ENCODE measurements around the gene SHQ1.
A peak's percentile ranks its signal among the peaks of the same experiment; 100 is the strongest.
"Not testable (repeated sequence)": the region's sequence is repeated elsewhere in the genome, so short reads cannot be mapped to it uniquely, and the experiment has no call there.

Gene SHQ1

GRCh38 chr3:72794079-72794478 lies 54.2 kb downstream of the SHQ1 start:
- Mint-ChIP-seq H3K27me3 (no peaks in the 10 kb centered on the region), H3K4me3 (no peak overlapping the region), H3K9me3 (ENCODE audit: low read depth) (no peaks in the 10 kb centered on the region), H3K36me3 (peaks cover 44% of the 10 kb centered on the region), H3K4me1 (ENCODE audit: low read depth) (peaks cover 26% of the 10 kb centered on the region), H3K27ac (no peak overlapping the region)

GRCh38 chr3:72791161-72791560 lies 57.1 kb downstream of the SHQ1 start:
- Mint-ChIP-seq H3K9me3 (ENCODE audit: low read depth) (no peaks in the 10 kb centered on the region), H3K4me1 (ENCODE audit: low read depth) (peaks cover 19% of the 10 kb centered on the region), H3K4me3 (peak overlapping the region; percentile 35), H3K27ac (peak overlapping the region; percentile 46), H3K36me3 (peaks cover 29% of the 10 kb centered on the region), H3K27me3 (no peaks in the 10 kb centered on the region)

GRCh38 chr3:72789786-72790185 lies 58.5 kb downstream of the SHQ1 start:
- Mint-ChIP-seq H3K36me3 (peaks cover 22% of the 10 kb centered on the region), H3K27ac (no peak overlapping the region), H3K4me3 (no peak overlapping the region), H3K27me3 (no peaks in the 10 kb centered on the region), H3K4me1 (ENCODE audit: low read depth) (peaks cover 19% of the 10 kb centered on the region), H3K9me3 (ENCODE audit: low read depth) (no peaks in the 10 kb centered on the region)

- H3K4me3 Mint-ChIP-seq; H3K9me3 Mint-ChIP-seq (ENCODE audit: low read depth); H3K27ac Mint-ChIP-seq; H3K27me3 Mint-ChIP-seq: not testable (repeated sequence)
- peaks cover 15% of the 10 kb centered on the region for H3K4me1 Mint-ChIP-seq (ENCODE audit: low read depth)
- H3K36me3 Mint-ChIP-seq: peaks cover 18% of the 10 kb centered on the region
Measured at GRCh38 chr3:72788232-72788631, 60.0 kb downstream of the SHQ1 start.

- Mint-ChIP-seq H3K27ac (no peak overlapping the region), H3K27me3 (no peaks in the 10 kb centered on the region), H3K4me3 (no peak overlapping the region), H3K36me3 (peaks cover 10% of the 10 kb centered on the region), H3K4me1 (ENCODE audit: low read depth) (peaks cover 24% of the 10 kb centered on the region), H3K9me3 (ENCODE audit: low read depth) (no peaks in the 10 kb centered on the region)
Measured at GRCh38 chr3:72786668-72787067, 61.6 kb downstream of the SHQ1 start.

- H3K4me1 Mint-ChIP-seq (ENCODE audit: low read depth): peaks cover 13% of the 10 kb centered on the region
- H3K27me3 Mint-ChIP-seq: no peaks in the 10 kb centered on the region
- no peaks in the 10 kb centered on the region for H3K9me3 Mint-ChIP-seq (ENCODE audit: low read depth)
- peaks cover 8% of the 10 kb centered on the region for H3K36me3 Mint-ChIP-seq
- H3K4me3 Mint-ChIP-seq: no peak overlapping the region
- H3K27ac Mint-ChIP-seq: no peak overlapping the region
Measured at GRCh38 chr3:72784226-72784625, 64.0 kb downstream of the SHQ1 start.

- Mint-ChIP-seq H3K4me1 (ENCODE audit: low read depth) (peaks cover 13% of the 10 kb centered on the region), H3K27ac (no peak overlapping the region), H3K27me3 (no peaks in the 10 kb centered on the region), H3K36me3 (peaks cover 20% of the 10 kb centered on the region), H3K4me3 (no peak overlapping the region), H3K9me3 (ENCODE audit: low read depth) (no peaks in the 10 kb centered on the region)
Measured at GRCh38 chr3:72782521-72782920, 65.7 kb downstream of the SHQ1 start.

- no peak overlapping the region for H3K4me3 Mint-ChIP-seq
- H3K4me1 Mint-ChIP-seq (ENCODE audit: low read depth): peaks cover 8% of the 10 kb centered on the region
- H3K27ac Mint-ChIP-seq: no peak overlapping the region
- H3K36me3 Mint-ChIP-seq: peaks cover 23% of the 10 kb centered on the region
- no peaks in the 10 kb centered on the region for H3K27me3 Mint-ChIP-seq
- H3K9me3 Mint-ChIP-seq (ENCODE audit: low read depth): no peaks in the 10 kb centered on the region
Measured at GRCh38 chr3:72769758-72770540, 78.3 kb downstream of the SHQ1 start.

- Mint-ChIP-seq H3K9me3 (ENCODE audit: low read depth) (no peaks in the 10 kb centered on the region), H3K4me3 (no peak overlapping the region), H3K27ac (no peak overlapping the region), H3K4me1 (ENCODE audit: low read depth) (peaks cover 11% of the 10 kb centered on the region), H3K36me3 (peaks cover 23% of the 10 kb centered on the region), H3K27me3 (no peaks in the 10 kb centered on the region)
Measured at GRCh38 chr3:72768936-72769335, 79.3 kb downstream of the SHQ1 start.

- Mint-ChIP-seq H3K27me3 (no peaks in the 10 kb centered on the region), H3K36me3 (peaks cover 23% of the 10 kb centered on the region), H3K4me1 (ENCODE audit: low read depth) (peaks cover 15% of the 10 kb centered on the region), H3K4me3 (no peak overlapping the region), H3K9me3 (ENCODE audit: low read depth) (no peaks in the 10 kb centered on the region), H3K27ac (no peak overlapping the region)
Measured at GRCh38 chr3:72768481-72768880, 79.8 kb downstream of the SHQ1 start.

- H3K36me3 Mint-ChIP-seq: peaks cover 23% of the 10 kb centered on the region
- H3K4me3 Mint-ChIP-seq: no peak overlapping the region
- no peaks in the 10 kb centered on the region for H3K27me3 Mint-ChIP-seq
- no peaks in the 10 kb centered on the region for H3K9me3 Mint-ChIP-seq (ENCODE audit: low read depth)
- H3K27ac Mint-ChIP-seq: no peak overlapping the region
- H3K4me1 Mint-ChIP-seq (ENCODE audit: low read depth): peaks cover 17% of the 10 kb centered on the region
Measured at GRCh38 chr3:72768006-72768441, 80.2 kb downstream of the SHQ1 start.

GRCh38 chr3:72766866-72767265 lies 81.4 kb downstream of the SHQ1 start:
- Mint-ChIP-seq H3K27me3 (no peaks in the 10 kb centered on the region), H3K4me3 (no peak overlapping the region), H3K36me3 (peaks cover 25% of the 10 kb centered on the region), H3K4me1 (ENCODE audit: low read depth) (peaks cover 26% of the 10 kb centered on the region), H3K27ac (no peak overlapping the region), H3K9me3 (ENCODE audit: low read depth) (no peaks in the 10 kb centered on the region)

- Mint-ChIP-seq H3K9me3 (ENCODE audit: low read depth) (no peaks in the 10 kb centered on the region), H3K27ac (no peak overlapping the region), H3K36me3 (peaks cover 15% of the 10 kb centered on the region), H3K4me1 (ENCODE audit: low read depth) (peaks cover 49% of the 10 kb centered on the region), H3K4me3 (no peak overlapping the region), H3K27me3 (no peaks in the 10 kb centered on the region)
Measured at GRCh38 chr3:72763751-72764440, 84.3 kb downstream of the SHQ1 start.

GRCh38 chr3:72761410-72761809 lies 86.8 kb downstream of the SHQ1 start:
- Mint-ChIP-seq H3K27me3 (no peaks in the 10 kb centered on the region), H3K4me3 (no peak overlapping the region), H3K4me1 (ENCODE audit: low read depth) (peaks cover 63% of the 10 kb centered on the region), H3K27ac (no peak overlapping the region), H3K9me3 (ENCODE audit: low read depth) (no peaks in the 10 kb centered on the region), H3K36me3 (peaks cover 16% of the 10 kb centered on the region)

GRCh38 chr3:72760225-72760624 lies 88.0 kb downstream of the SHQ1 start:
- peak overlapping the region; percentile 34 for H3K27ac Mint-ChIP-seq
- H3K9me3 Mint-ChIP-seq (ENCODE audit: low read depth): no peaks in the 10 kb centered on the region
- peaks cover 75% of the 10 kb centered on the region for H3K4me1 Mint-ChIP-seq (ENCODE audit: low read depth)
- H3K27me3 Mint-ChIP-seq: no peaks in the 10 kb centered on the region
- H3K4me3 Mint-ChIP-seq: no peak overlapping the region
- H3K36me3 Mint-ChIP-seq: peaks cover 12% of the 10 kb centered on the region
